ENCODE results near the gene SLC6A20. TPM values are rescaled to one million over a fixed set of nuclear protein-coding genes. Genes with fewer than 3 reads are reported as not detected.
A peak's percentile ranks its signal among the peaks of the same experiment; 100 is the strongest.

The SLC6A20 gene
- polyA plus RNA-seq, 4 donors: 10.9 to 43.0 (median 32.7) TPM

- no peaks in the 10 kb centered on the region for H3K27me3 ChIP-seq (ENCODE audit: control insufficient read depth in 3 of 3, insufficient read depth in 3 of 3, low read length in 3 of 3)
- peak; percentile 55 to 62 for DNase-seq
- WGBS, 3 donors: 87 to 91% (median 88%) methylated on average over 5 of the region's 5 CpGs
- no peak overlapping the region for H3K27ac ChIP-seq (ENCODE audit: low read depth in 1 of 3, low read length in 2 of 3)
- no peak for FAIRE-seq
- H3K4me1 ChIP-seq (ENCODE audit: control insufficient read depth in 3 of 3, insufficient read depth in 2 of 3, low read depth in 1 of 3, low read length in 2 of 3): no peaks in the 10 kb centered on the region
- peaks cover 3 to 32% (median 17%) of the 10 kb centered on the region in 3 donors for H3K36me3 ChIP-seq (ENCODE audit: control insufficient read depth in 3 of 3, insufficient read depth in 2 of 3, low read depth in 1 of 3, low read length in 3 of 3)
- no peaks in the 10 kb centered on the region for H3K9me3 ChIP-seq (ENCODE audit: control insufficient read depth in 2 of 2, insufficient read depth in 1 of 2, low read depth in 1 of 2, low read length in 1 of 2)
- H3K4me3 ChIP-seq (ENCODE audit: low read depth in 1 of 3, low read length in 3 of 3): no peak overlapping the region
These were observed 36.4 kb upstream of the SLC6A20 start for GRCh38 chr3:45832699-45833098.

GRCh38 chr3:45830121-45830520 lies 33.8 kb upstream of the SLC6A20 start:
- no peaks in the 10 kb centered on the region for H3K4me1 ChIP-seq (ENCODE audit: control insufficient read depth in 3 of 3, insufficient read depth in 2 of 3, low read depth in 1 of 3, low read length in 2 of 3)
- H3K4me3 ChIP-seq (ENCODE audit: low read depth in 1 of 3, low read length in 3 of 3): no peak overlapping the region
- peaks cover 3 to 28% (median 13%) of the 10 kb centered on the region in 3 donors for H3K36me3 ChIP-seq (ENCODE audit: control insufficient read depth in 3 of 3, insufficient read depth in 2 of 3, low read depth in 1 of 3, low read length in 3 of 3)
- no peak overlapping the region for H3K27ac ChIP-seq (ENCODE audit: low read depth in 1 of 3, low read length in 2 of 3)
- FAIRE-seq (no peak), DNase-seq (no peak)
- 80 to 91% (median 85%) methylated on average over 5 of the region's 5 CpGs for WGBS, 3 donors
- no peaks in the 10 kb centered on the region for H3K9me3 ChIP-seq (ENCODE audit: control insufficient read depth in 2 of 2, insufficient read depth in 1 of 2, low read depth in 1 of 2, low read length in 1 of 2)
- no peaks in the 10 kb centered on the region for H3K27me3 ChIP-seq (ENCODE audit: control insufficient read depth in 3 of 3, insufficient read depth in 3 of 3, low read length in 3 of 3)

- Histone ChIP-seq H3K4me1 (ENCODE audit: control insufficient read depth in 3 of 3, insufficient read depth in 2 of 3, low read depth in 1 of 3, low read length in 2 of 3) (no peaks in the 10 kb centered on the region), H3K9me3 (ENCODE audit: control insufficient read depth in 2 of 2, insufficient read depth in 1 of 2, low read depth in 1 of 2, low read length in 1 of 2) (no peaks in the 10 kb centered on the region), H3K36me3 (ENCODE audit: control insufficient read depth in 3 of 3, insufficient read depth in 2 of 3, low read depth in 1 of 3, low read length in 3 of 3) (peaks cover 3 to 32% (median 7%) of the 10 kb centered on the region in 3 donors), H3K4me3 (ENCODE audit: low read depth in 1 of 3, low read length in 3 of 3) (no peak overlapping the region), H3K27ac (ENCODE audit: low read depth in 1 of 3, low read length in 2 of 3) (no peak overlapping the region), H3K27me3 (ENCODE audit: control insufficient read depth in 3 of 3, insufficient read depth in 3 of 3, low read length in 3 of 3) (no peaks in the 10 kb centered on the region)
- 88 to 96% (median 94%) methylated on average over 3 of the region's 3 CpGs for WGBS, 3 donors
- DNase-seq (no peak), FAIRE-seq (no peak)
These were observed 30.6 kb upstream of the SLC6A20 start for GRCh38 chr3:45826908-45827307.

- 36 to 66% (median 42%) methylated on average over 2 of the region's 2 CpGs for WGBS, 3 donors
- FAIRE-seq (no peak), DNase-seq (no peak)
- no peak overlapping the region for H3K27ac ChIP-seq (ENCODE audit: low read depth in 1 of 3, low read length in 2 of 3)
- H3K4me3 ChIP-seq (ENCODE audit: low read depth in 1 of 3, low read length in 3 of 3): no peak overlapping the region
- H3K4me1 ChIP-seq (ENCODE audit: control insufficient read depth in 3 of 3, insufficient read depth in 2 of 3, low read depth in 1 of 3, low read length in 2 of 3): no peaks in the 10 kb centered on the region
- peaks cover 3 to 29% (median 3%) of the 10 kb centered on the region in 3 donors for H3K36me3 ChIP-seq (ENCODE audit: control insufficient read depth in 3 of 3, insufficient read depth in 2 of 3, low read depth in 1 of 3, low read length in 3 of 3)
- H3K9me3 ChIP-seq (ENCODE audit: control insufficient read depth in 2 of 2, insufficient read depth in 1 of 2, low read depth in 1 of 2, low read length in 1 of 2): no peaks in the 10 kb centered on the region
- H3K27me3 ChIP-seq (ENCODE audit: control insufficient read depth in 3 of 3, insufficient read depth in 3 of 3, low read length in 3 of 3): no peaks in the 10 kb centered on the region
These were observed 30.0 kb upstream of the SLC6A20 start for GRCh38 chr3:45826321-45826720.

GRCh38 chr3:45821127-45821526 lies 24.8 kb upstream of the SLC6A20 start:
- Histone ChIP-seq H3K36me3 (ENCODE audit: control insufficient read depth in 3 of 3, insufficient read depth in 2 of 3, low read depth in 1 of 3, low read length in 3 of 3) (peaks cover 0 to 21% (median 0%) of the 10 kb centered on the region in 3 donors), H3K27ac (ENCODE audit: low read depth in 1 of 3, low read length in 2 of 3) (peak overlapping the region in 1 of 3 donors; percentile 47), H3K4me1 (ENCODE audit: control insufficient read depth in 3 of 3, insufficient read depth in 2 of 3, low read depth in 1 of 3, low read length in 2 of 3) (peaks cover 0 to 31% (median 21%) of the 10 kb centered on the region in 3 donors), H3K4me3 (ENCODE audit: low read depth in 1 of 3, low read length in 3 of 3) (no peak overlapping the region), H3K27me3 (ENCODE audit: control insufficient read depth in 3 of 3, insufficient read depth in 3 of 3, low read length in 3 of 3) (no peaks in the 10 kb centered on the region), H3K9me3 (ENCODE audit: control insufficient read depth in 2 of 2, insufficient read depth in 1 of 2, low read depth in 1 of 2, low read length in 1 of 2) (no peaks in the 10 kb centered on the region)
- WGBS, 3 donors: 68 to 96% (median 92%) methylated on average over 1 of the region's 1 CpG
- FAIRE-seq: no peak
- DNase-seq: peak in 1 of 2 donors; percentile 91

- no peak overlapping the region for H3K4me3 ChIP-seq (ENCODE audit: low read depth in 1 of 3, low read length in 3 of 3)
- DNase-seq (no peak), FAIRE-seq (no peak)
- peaks cover 0 to 34% (median 21%) of the 10 kb centered on the region in 3 donors for H3K4me1 ChIP-seq (ENCODE audit: control insufficient read depth in 3 of 3, insufficient read depth in 2 of 3, low read depth in 1 of 3, low read length in 2 of 3)
- H3K9me3 ChIP-seq (ENCODE audit: control insufficient read depth in 2 of 2, insufficient read depth in 1 of 2, low read depth in 1 of 2, low read length in 1 of 2): no peaks in the 10 kb centered on the region
- peaks cover 0 to 24% (median 0%) of the 10 kb centered on the region in 3 donors for H3K36me3 ChIP-seq (ENCODE audit: control insufficient read depth in 3 of 3, insufficient read depth in 2 of 3, low read depth in 1 of 3, low read length in 3 of 3)
- H3K27me3 ChIP-seq (ENCODE audit: control insufficient read depth in 3 of 3, insufficient read depth in 3 of 3, low read length in 3 of 3): no peaks in the 10 kb centered on the region
- H3K27ac ChIP-seq (ENCODE audit: low read depth in 1 of 3, low read length in 2 of 3): peak overlapping the region in 1 of 3 donors; percentile 86
- 83 to 100% (median 90%) methylated on average over 2 of the region's 2 CpGs for WGBS, 3 donors
These were observed 23.2 kb upstream of the SLC6A20 start for GRCh38 chr3:45819543-45819942.

GRCh38 chr3:45817831-45818522 lies 21.6 kb upstream of the SLC6A20 start:
- DNase-seq: peak; percentile 88 to 93
- 8 to 21% (median 15%) methylated on average over 4 of the region's 4 CpGs for WGBS, 3 donors
- peak; percentile 90 for FAIRE-seq

GRCh38 chr3:45816544-45816943 lies 20.2 kb upstream of the SLC6A20 start:
- H3K27ac ChIP-seq (ENCODE audit: low read depth in 1 of 3, low read length in 2 of 3): peak overlapping the region in 1 of 3 donors; percentile 60
- peaks cover 0 to 34% (median 21%) of the 10 kb centered on the region in 3 donors for H3K4me1 ChIP-seq (ENCODE audit: control insufficient read depth in 3 of 3, insufficient read depth in 2 of 3, low read depth in 1 of 3, low read length in 2 of 3)
- 54 to 64% (median 57%) methylated on average over 3 of the region's 3 CpGs for WGBS, 3 donors
- FAIRE-seq (no peak), DNase-seq (no peak)
- no peaks in the 10 kb centered on the region for H3K9me3 ChIP-seq (ENCODE audit: control insufficient read depth in 2 of 2, insufficient read depth in 1 of 2, low read depth in 1 of 2, low read length in 1 of 2)
- H3K36me3 ChIP-seq (ENCODE audit: control insufficient read depth in 3 of 3, insufficient read depth in 2 of 3, low read depth in 1 of 3, low read length in 3 of 3): peaks cover 0 to 23% (median 3%) of the 10 kb centered on the region in 3 donors
- no peak overlapping the region for H3K4me3 ChIP-seq (ENCODE audit: low read depth in 1 of 3, low read length in 3 of 3)
- H3K27me3 ChIP-seq (ENCODE audit: control insufficient read depth in 3 of 3, insufficient read depth in 3 of 3, low read length in 3 of 3): no peaks in the 10 kb centered on the region

More at GRCh38 chr3:45817831-45818522, 21.6 kb upstream of the SLC6A20 start:
- Histone ChIP-seq H3K27me3 (ENCODE audit: control insufficient read depth in 3 of 3, insufficient read depth in 3 of 3, low read length in 3 of 3) (no peaks in the 10 kb centered on the region), H3K36me3 (ENCODE audit: control insufficient read depth in 3 of 3, insufficient read depth in 2 of 3, low read depth in 1 of 3, low read length in 3 of 3) (peaks cover 0 to 30% (median 1%) of the 10 kb centered on the region in 3 donors), H3K4me1 (ENCODE audit: control insufficient read depth in 3 of 3, insufficient read depth in 2 of 3, low read depth in 1 of 3, low read length in 2 of 3) (peaks cover 0 to 34% (median 21%) of the 10 kb centered on the region in 3 donors), H3K9me3 (ENCODE audit: control insufficient read depth in 2 of 2, insufficient read depth in 1 of 2, low read depth in 1 of 2, low read length in 1 of 2) (no peaks in the 10 kb centered on the region), H3K27ac (ENCODE audit: low read depth in 1 of 3, low read length in 2 of 3) (peak overlapping the region; percentile 47 to 86 (median 49)), H3K4me3 (ENCODE audit: low read depth in 1 of 3, low read length in 3 of 3) (no peak overlapping the region)

All from small intestine (tissue), 7 donors.